NCI-H2171 (cell line): ENCODE data around the gene FAM149B1.
"Not testable (repeated sequence)": the region's sequence is repeated elsewhere in the genome, so short reads cannot be mapped to it uniquely, and the experiment has no call there.

Experiments
- DNase-seq: peaks from one replicate; lab custom pipeline; 2025; lab: John Stamatoyannopoulos, UW

Gene FAM149B1

DNA sequence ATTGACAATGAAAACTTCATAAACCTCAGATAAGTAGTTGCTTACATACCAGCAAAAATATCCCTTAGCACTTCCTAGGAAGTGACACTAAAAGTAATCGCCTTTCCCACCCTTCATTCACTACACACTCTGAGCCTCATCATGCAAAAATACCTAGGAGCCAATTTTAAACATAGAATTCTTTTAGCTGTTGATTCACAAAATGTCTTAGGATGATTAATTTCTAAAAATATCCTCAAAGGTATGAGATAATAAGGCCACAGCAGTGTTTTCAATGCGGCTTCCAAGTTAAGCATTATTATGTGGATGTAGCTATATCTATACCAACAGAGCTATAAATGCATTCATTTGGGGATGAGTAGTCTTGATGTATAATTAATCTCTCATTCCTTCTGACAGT lies 66.0 kb downstream of the FAM149B1 start:
- no peak for DNase-seq

DNA sequence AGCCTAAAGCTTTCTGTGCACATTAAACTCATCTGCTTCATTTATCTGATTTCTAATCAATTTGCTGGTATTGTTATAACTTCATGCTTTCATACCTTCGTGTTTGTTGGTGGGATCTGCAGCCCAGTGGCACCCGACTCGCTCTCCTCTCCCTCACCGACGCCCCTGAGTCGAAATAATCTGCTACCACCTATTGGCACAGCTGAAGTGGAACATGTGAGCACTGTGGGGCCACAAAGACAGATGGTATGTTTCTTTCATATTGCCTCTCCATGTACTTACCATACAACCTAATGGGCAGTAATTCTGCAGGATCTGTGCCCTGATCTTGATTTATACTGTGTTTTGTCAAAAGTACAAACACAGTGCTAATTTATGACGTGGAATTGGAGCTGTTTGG lies 66.8 kb downstream of the FAM149B1 start:
- no peak for DNase-seq

GRCh38 chr10:73238990-73239566 lies 71.2 kb downstream of the FAM149B1 start:
- DNase-seq: no peak

GRCh38 chr10:73239908-73240307 lies 72.0 kb downstream of the FAM149B1 start:
- DNase-seq: no peak

- DNase-seq: no peak
These were observed 77.1 kb downstream of the FAM149B1 start for GRCh38 chr10:73244866-73245477.

DNA sequence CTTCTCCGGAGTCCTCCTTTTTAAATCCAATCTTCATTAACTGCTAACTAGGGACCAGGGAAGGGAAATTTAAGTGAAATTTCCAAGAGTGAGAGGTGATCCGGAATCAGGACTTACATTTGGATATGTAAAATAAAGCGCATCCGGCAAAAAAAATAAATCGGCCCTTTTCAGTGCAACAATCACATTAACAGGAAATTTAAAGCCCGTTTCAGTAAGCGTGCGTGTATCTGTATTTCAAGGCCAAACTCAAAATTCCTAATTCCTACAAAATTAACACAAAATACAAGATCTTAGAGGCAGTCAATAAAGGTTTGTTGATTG lies 78.4 kb downstream of the FAM149B1 start:
- DNase-seq: no peak

GRCh38 chr10:73246646-73247508 lies 79.0 kb downstream of the FAM149B1 start, which contains the start of gene DNAJC9:
TSS of gene DNAJC9 (minus strand) at chr10:73247255. CDS start at chr10:73247189, 66 bp downstream.
- peak; percentile 85 for DNase-seq

DNA sequence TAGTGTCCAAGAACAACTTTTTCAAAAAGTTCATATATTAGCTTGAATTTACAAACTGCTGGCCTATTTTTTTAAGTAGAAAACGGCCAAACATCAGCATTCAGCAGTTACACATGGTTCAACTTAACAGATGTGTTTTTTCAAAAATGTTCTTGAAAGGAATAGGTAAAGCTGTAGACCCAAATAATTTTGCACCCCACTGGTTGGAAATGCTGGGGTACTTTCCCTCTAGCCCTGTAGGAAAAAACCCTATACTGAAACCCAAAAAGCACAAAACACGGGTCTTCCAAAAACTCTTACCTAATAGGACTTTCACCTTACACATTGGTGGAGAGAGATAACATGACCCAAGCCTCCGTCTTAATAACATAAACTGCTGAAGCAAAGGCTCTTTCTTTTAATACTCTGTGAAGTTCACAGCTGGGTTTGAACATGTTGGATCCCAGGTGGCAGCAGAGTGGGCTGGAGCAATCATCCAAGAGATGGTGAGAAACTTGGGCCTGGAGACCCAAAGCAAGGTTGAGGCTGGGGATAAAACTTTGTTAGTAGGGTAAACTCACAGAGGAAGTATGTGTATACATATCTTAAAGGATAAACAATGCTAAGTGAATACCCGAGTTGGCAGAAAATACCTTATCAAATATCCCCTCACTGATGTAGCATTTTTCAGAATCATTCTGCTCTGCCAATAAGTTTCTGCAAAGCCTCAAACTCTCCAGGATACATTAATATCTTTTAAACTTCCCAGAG lies 79.8 kb downstream of the FAM149B1 start:
- DNase-seq: no peak

DNA sequence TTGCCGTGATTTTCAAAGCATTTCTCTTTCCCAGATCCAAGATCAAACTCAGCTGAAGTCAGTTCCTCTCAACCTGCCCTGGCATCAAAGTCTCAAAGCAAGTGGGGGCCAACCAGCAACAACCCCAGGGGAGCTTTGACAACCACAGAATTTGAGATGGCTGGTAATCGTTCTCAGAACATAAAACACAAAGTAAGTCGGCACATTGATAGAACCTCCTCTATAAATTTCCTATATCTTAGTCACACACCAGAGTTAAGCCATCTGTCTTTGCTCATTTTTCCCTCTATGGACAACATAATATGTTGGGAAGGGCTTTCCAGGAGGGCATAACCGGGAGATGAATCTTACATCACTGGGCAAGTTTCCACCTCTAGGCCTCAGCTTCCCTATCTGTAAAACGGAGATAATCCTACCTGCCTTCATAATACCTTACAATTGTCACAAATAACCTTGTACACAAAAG lies 80.4 kb downstream of the FAM149B1 start:
- no peak for DNase-seq

DNA sequence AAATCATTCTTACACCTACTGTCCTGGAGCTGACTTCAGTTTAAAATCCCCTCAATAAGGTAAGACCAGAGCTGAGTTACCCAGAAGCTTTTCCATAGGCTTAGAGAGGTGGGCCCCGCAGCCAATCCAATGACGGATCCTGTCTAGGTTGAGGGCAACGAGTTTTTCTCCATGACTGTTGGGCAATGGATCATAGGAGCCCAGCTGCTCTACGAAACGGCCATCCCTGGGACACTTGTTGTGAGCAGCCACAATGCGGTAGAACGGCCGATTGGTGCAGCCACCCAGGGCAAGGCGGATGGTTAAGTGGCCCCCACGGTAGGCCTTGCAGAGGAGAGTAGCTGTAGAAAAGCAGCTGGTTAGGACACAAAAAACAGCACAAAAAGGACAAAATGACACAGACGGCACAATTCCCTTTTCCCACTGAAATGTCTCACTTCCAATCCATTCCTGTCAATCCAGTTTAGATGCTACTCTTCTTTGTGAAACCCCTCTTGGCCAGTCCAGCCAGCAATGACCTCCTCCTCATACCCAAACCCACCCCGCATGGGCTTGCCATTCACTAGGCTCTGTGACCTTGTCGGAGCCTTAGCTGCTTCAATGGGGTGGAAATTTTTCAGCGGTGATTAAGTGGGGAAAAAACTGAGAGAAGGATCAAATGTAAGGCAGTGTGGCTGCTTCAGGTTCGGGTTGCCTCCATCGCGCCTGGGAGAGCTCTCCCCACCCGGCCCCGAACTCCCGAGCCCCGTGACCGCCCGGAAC lies 83.9 kb downstream of the FAM149B1 start:
- no peak for DNase-seq

DNA sequence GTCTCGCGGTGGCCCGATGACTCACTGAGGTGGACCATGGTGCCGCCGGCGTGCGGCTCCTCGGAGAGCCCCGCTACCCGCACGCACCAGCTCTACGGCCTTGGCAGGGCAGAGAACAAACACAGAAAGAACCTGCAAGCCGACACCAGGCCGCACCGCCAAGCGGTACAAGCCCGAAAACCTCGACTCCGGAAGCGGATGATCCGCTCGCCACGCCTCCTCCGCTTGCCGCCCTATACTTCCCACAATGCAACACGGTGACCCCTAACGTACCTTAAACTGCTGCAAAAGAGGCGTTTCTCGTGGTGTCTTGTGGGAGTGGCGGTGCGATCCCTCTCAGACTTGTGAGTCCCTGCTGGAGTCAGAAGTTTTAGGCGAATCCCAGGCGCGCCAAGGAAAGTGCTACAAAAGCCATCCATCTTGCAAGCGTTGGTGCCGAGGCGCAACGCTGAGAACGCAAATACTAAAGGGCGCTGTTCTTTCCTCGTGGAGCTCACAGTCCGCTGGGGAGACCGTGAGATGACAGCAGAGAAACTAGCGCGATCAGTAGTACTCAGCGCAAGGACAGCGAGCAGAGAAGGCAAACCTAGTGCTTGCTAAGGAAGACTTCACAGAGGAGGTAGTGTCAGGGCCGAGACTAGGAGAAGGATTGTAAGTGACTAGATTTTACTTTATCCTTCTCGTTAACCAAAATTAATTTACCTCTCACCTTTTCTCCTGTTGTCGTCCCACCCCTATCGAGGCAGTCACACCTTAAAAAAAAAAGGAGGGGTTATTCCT lies 84.7 kb downstream of the FAM149B1 start, which contains the start of gene MRPS16:
MRPS16 (minus strand) TSS at position 200 of the 780 bp plus-strand sequence; CDS start at position 38, 162 bp downstream.
- peak; percentile 84 for DNase-seq

DNA sequence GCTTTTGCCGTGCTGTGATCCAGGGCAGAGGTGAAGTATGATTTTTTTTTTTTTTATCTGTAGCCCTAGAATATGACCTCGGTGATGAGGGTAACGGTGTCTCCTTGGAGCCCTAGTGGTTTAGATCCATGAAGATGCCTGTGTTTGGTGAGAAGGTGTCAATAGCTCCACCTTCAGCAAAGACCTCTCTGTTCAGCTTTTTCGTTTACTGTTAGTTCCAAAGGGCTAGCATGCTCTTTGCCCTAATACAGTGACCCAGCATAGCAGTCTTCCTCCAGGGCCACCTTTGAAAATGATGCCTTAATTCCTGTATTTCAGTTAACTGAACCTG lies 85.3 kb downstream of the FAM149B1 start:
- no peak for DNase-seq

- not testable (repeated sequence) for DNase-seq
These were observed 90.7 kb downstream of the FAM149B1 start for GRCh38 chr10:73258612-73259011.

DNA sequence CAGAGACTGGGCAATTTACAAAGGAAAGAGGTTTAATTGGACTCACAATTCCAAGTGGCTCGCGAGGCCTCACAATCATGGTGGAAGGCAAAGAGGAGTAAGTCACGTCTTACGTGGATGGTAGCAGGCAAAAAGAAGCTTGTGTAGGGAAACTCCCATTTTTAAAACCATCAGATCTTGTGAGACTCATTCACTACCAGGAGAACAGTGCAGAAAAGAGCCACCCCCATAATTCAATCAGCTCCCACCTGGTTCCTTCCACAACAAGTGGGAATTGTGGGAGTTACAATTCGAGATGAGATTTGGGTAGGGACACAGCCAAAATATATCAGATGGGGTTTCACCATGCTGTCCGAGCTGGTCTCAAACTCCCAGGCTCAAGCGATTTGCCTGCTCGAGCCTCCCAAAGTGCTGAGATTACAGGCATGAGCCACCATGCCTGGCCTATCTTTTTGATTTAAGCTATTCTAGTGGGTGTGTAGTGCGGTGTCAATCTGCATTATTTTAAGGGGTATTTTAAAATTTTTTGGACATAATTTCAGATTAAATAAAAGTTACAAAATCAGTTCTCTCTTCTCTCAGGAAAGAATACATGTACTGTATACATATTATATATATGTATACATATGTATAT lies 93.6 kb downstream of the FAM149B1 start:
- no peak for DNase-seq

DNA sequence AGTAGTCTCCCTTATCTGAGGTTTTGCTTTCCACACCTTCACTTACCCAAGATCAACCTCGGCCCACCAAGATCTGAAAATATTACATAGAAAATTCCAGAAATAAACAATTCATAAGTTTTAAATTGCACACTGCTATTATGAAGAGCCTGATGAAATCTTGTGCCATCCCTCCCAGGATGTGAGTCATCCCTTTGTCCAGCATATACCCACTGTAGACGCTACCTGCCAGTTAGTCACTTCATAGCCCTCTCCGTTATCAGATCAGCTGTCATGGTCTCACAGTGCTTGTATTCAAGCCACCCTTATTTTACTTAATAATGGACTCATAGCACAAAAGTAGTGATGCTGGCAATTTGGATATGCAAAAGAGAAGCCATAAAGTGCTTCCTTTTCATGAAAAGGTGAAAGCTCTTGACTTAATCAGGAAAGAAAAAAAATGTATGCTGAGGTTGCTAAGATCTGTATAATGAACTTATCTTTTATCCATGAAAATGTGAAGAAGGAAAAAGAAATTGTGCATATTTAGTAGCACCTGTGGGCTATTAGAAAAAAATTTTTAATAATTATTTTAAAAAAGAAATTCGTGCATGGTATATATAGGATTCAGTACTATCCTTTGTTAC lies 94.3 kb downstream of the FAM149B1 start:
- no peak for DNase-seq

DNA sequence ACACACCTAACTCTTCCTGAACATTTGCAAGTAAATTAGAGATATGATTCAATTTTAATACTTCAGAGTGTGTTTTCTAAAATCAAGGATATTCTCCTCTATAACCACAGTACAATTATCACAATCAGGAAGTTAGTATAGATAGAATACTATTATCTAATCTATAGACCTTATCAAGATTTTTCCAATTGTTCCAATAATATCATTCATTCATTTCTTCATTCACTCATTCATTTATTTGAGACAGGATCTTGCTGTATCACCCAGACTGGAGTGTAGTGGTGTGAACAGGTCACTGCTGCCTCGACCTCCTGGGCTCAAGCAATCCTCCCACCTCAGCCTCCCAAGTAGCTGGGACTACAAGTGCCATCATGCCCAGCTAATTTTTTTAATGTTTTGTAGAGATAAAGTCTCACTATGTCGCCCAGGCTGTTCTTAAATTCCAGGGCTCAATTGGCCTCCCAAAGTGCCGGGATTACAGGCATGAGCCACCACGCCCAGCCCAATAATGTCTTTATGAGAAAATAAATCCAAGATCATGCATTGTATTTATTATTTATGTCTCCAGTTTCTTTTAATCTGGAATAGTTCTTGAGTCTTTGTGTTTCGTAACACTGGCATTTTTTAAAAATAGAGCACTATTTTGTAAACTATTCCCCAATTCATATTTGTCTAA lies 95.1 kb downstream of the FAM149B1 start:
- no peak for DNase-seq

GRCh38 chr10:73263693-73264347 lies 95.9 kb downstream of the FAM149B1 start:
- DNase-seq: no peak

DNA sequence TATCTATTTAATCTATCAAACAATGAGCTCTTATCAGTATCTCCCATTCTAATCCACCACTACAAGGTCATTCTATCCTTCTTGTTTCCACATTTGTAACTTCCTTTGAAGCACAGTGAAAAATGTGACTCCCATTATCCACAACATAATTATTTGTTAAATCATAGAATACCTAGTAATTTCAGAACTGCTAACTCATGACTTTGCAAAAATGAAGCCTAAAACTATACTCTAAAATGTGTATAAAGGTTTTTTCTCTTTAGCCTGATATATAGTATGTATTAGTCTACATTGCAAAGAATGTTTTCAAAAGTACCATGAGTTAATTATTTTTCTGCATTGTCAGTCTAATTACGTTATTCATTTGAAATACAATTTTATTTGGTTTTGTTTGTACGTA lies 96.5 kb downstream of the FAM149B1 start:
- DNase-seq: no peak

DNA sequence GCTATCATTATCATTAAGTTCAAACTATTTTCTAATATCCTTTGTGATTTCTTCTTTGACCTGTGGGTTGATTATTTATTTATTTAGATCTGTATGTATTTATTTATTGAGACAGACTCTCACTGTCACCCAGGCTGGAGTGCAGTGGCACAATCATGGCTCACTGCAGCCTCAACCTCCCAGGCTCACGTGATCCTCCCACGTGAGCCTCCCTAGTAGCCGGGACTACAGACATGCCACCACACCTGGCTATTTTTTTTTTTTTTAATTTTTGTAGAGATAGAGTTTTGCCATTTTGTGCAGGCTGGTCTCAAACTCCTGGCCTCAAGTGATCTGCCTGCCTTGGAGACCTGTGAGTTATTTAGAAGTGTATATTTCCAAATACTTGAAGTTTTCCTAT lies 113.2 kb downstream of the FAM149B1 start:
- no peak for DNase-seq
